ENCODE measurements around the gene GDPGP1. TPM values are rescaled to one million over a fixed set of nuclear protein-coding genes. Genes with fewer than 3 reads are reported as not detected.

Gene GDPGP1
- total RNA-seq, 1 donor from 2014 or later, result 2.9 TPM

- DNase-seq (ENCODE audit: low read depth), result no peak
- Histone ChIP-seq H3K4me3 (ENCODE audit: low read depth, low read length) (no peak overlapping the region), H3K27me3 (ENCODE audit: control insufficient read depth, insufficient read depth, low read length) (no peaks in the 10 kb centered on the region), H3K36me3 (ENCODE audit: control insufficient read depth, insufficient read depth, low read length) (peaks cover 22% of the 10 kb centered on the region)
- FAIRE-seq, result no peak
- TF ChIP-seq CTCF (IDR thresholded peaks at IDR 0.05; ENCODE audit: insufficient read depth, low read length, severe bottlenecking), result no peak
Measured at GRCh38 chr15:90230610-90231009, 3.4 kb upstream of the GDPGP1 start.

GRCh38 chr15:90231028-90232017 is 2.7 kb upstream of the GDPGP1 start:
- no peak for TF ChIP-seq CTCF (IDR thresholded peaks at IDR 0.05; ENCODE audit: insufficient read depth, low read length, severe bottlenecking)
- no peaks in the 10 kb centered on the region for H3K27me3 ChIP-seq (ENCODE audit: control insufficient read depth, insufficient read depth, low read length)
- FAIRE-seq, result no peak
- H3K4me3 ChIP-seq (ENCODE audit: low read depth, low read length), result no peak overlapping the region
- peak; percentile 26 for DNase-seq (ENCODE audit: low read depth)
- peaks cover 22% of the 10 kb centered on the region for H3K36me3 ChIP-seq (ENCODE audit: control insufficient read depth, insufficient read depth, low read length)

GRCh38 chr15:90232196-90232595 is 1.8 kb upstream of the GDPGP1 start:
- FAIRE-seq (no peak), DNase-seq (ENCODE audit: low read depth) (peak; percentile 55)
- H3K4me3 ChIP-seq (ENCODE audit: low read depth, low read length), result no peak overlapping the region
- no peaks in the 10 kb centered on the region for H3K27me3 ChIP-seq (ENCODE audit: control insufficient read depth, insufficient read depth, low read length)
- peaks cover 17% of the 10 kb centered on the region for H3K36me3 ChIP-seq (ENCODE audit: control insufficient read depth, insufficient read depth, low read length)
- no peak for TF ChIP-seq CTCF (IDR thresholded peaks at IDR 0.05; ENCODE audit: insufficient read depth, low read length, severe bottlenecking)

- no peaks in the 10 kb centered on the region for H3K27me3 ChIP-seq (ENCODE audit: control insufficient read depth, insufficient read depth, low read length)
- no peak for DNase-seq (ENCODE audit: low read depth)
- peak; percentile 51 for TF ChIP-seq CTCF (IDR thresholded peaks at IDR 0.05; ENCODE audit: insufficient read depth, low read length, severe bottlenecking)
- H3K36me3 ChIP-seq (ENCODE audit: control insufficient read depth, insufficient read depth, low read length), result peaks cover 10% of the 10 kb centered on the region
- no peak for FAIRE-seq
- H3K4me3 ChIP-seq (ENCODE audit: low read depth, low read length), result peak overlapping the region; percentile 72
Measured at GRCh38 chr15:90232941-90233386, 1.0 kb upstream of the GDPGP1 start.

GRCh38 chr15:90233387-90234095 is 468 bp upstream of the GDPGP1 start, which contains the start of gene CIB1:
CIB1 (minus strand) TSS chr15:90233941; CDS start chr15:90233885, 56 bp downstream.
- Histone ChIP-seq H3K27me3 (ENCODE audit: control insufficient read depth, insufficient read depth, low read length) (no peaks in the 10 kb centered on the region), H3K4me3 (ENCODE audit: low read depth, low read length) (peak within 1 kb of the TSS; percentile 72), H3K36me3 (ENCODE audit: control insufficient read depth, insufficient read depth, low read length) (peaks cover 10% of the 10 kb centered on the region)
- FAIRE-seq (no peak), DNase-seq (ENCODE audit: low read depth) (peak; percentile 87)
- no peak for TF ChIP-seq CTCF (IDR thresholded peaks at IDR 0.05; ENCODE audit: insufficient read depth, low read length, severe bottlenecking)

Data from bronchial epithelial cell (primary cell).